Bronchial epithelial cell (primary cell): Measurements from ENCODE around the gene SLC37A3. TPM values are rescaled to one million over a fixed set of nuclear protein-coding genes. Genes with fewer than 3 reads are reported as not detected.
A peak's percentile ranks its signal among the peaks of the same experiment; 100 is the strongest.

ENCODE experiments used
- DNase-seq: peaks from one replicate; pipeline ENCODE4 v3.0.0-alpha.2; 2010; ENCODE audit warnings: low read depth
- FAIRE-seq: peaks from 2 replicates; lab custom pipeline; 2011; peaks lifted over from hg19 to GRCh38; lab: Jason Lieb, UNC
- H3K27me3 ChIP-seq: 2 replicates; pipeline ENCODE4 v1.5.1; 2011; ENCODE audit warnings: low read length; ENCODE audit not compliant: control insufficient read depth, insufficient read depth
- H3K36me3 ChIP-seq: 2 replicates; pipeline ENCODE4 v1.5.1; 2011; ENCODE audit warnings: low read length; ENCODE audit not compliant: control insufficient read depth, insufficient read depth
- H3K4me3 ChIP-seq: 2 replicates; pipeline ENCODE4 v1.5.1; 2011; ENCODE audit warnings: mild to moderate bottlenecking, low read depth, low read length, control low read depth
- CTCF ChIP-seq: IDR thresholded peaks from 2 replicates; pipeline ENCODE4 v1.5.1; 2011; ENCODE audit warnings: mild to moderate bottlenecking, moderate library complexity, low read length, control low read depth, inconsistent platforms; ENCODE audit not compliant: insufficient read depth, severe bottlenecking
- total RNA-seq: library from RNA; depleted of rRNA; stranded (reverse); fragments of >200 nt; gene quantifications from 2 replicates; pipeline ENCODE4 v1.2.1, GENCODE V29; 2014

The SLC37A3 gene
- total RNA-seq, 1 donor from 2014 or later = 58.7 TPM

GRCh38 chr7:140330128-140330527, 68.2 kb downstream of the SLC37A3 start:
- Histone ChIP-seq H3K27me3 (no peaks in the 10 kb centered on the region), H3K4me3 (no peak overlapping the region), H3K36me3 (peaks cover 7% of the 10 kb centered on the region)
- FAIRE-seq (no peak), DNase-seq (no peak)
- no peak for TF ChIP-seq CTCF

- H3K4me3 ChIP-seq = no peak overlapping the region
- FAIRE-seq (no peak), DNase-seq (no peak)
- no peaks in the 10 kb centered on the region for H3K27me3 ChIP-seq
- H3K36me3 ChIP-seq = no peaks in the 10 kb centered on the region
- TF ChIP-seq CTCF = no peak
Observed at GRCh38 chr7:140327261-140327661, 71.1 kb downstream of the SLC37A3 start.

- Histone ChIP-seq H3K4me3 (no peak overlapping the region), H3K36me3 (no peaks in the 10 kb centered on the region), H3K27me3 (no peaks in the 10 kb centered on the region)
- peak; percentile 86 for TF ChIP-seq CTCF
- DNase-seq (peak; percentile 60), FAIRE-seq (no peak)
Observed at GRCh38 chr7:140326116-140326928, 72.0 kb downstream of the SLC37A3 start.

- Histone ChIP-seq H3K27me3 (no peaks in the 10 kb centered on the region), H3K4me3 (no peak overlapping the region), H3K36me3 (no peaks in the 10 kb centered on the region)
- no peak for TF ChIP-seq CTCF
- no peak for DNase-seq
- FAIRE-seq = no peak
Observed at GRCh38 chr7:140325600-140325999, 72.7 kb downstream of the SLC37A3 start.

GRCh38 chr7:140324714-140325113, 73.6 kb downstream of the SLC37A3 start:
- TF ChIP-seq CTCF = no peak
- no peak overlapping the region for H3K4me3 ChIP-seq
- H3K36me3 ChIP-seq = no peaks in the 10 kb centered on the region
- FAIRE-seq (no peak), DNase-seq (no peak)
- H3K27me3 ChIP-seq = no peaks in the 10 kb centered on the region
